Smooth muscle cell (in vitro differentiated cells): ENCODE data around the gene REV1. TPM values are rescaled to one million over a fixed set of nuclear protein-coding genes. Genes with fewer than 3 reads are reported as not detected.
"Not testable (repeated sequence)": the region's sequence is repeated elsewhere in the genome, so short reads cannot be mapped to it uniquely, and the experiment has no call there.

Experiments
- DNase-seq: peaks from one replicate; lab custom pipeline; 2025; ENCODE audit not compliant: unreplicated experiment; lab: John Stamatoyannopoulos, UW
- H2AFZ ChIP-seq: fragments of 200-600 bp; sonication (generic); 2 replicates; pipeline ENCODE4 v1.6.0; 2016; ENCODE audit warnings: antibody characterized with exemption, low read depth, mild to moderate bottlenecking
- H3F3A ChIP-seq: fragments of 200-600 bp; sonication (generic); 2 replicates; pipeline ENCODE4 v1.6.0; 2017; ENCODE audit warnings: antibody characterized with exemption, low read depth
- H3K27ac ChIP-seq: fragments of 200-600 bp; sonication (generic); 2 replicates; pipeline ENCODE4 v1.5.1; 2016; ENCODE audit warnings: low read depth, mild to moderate bottlenecking
- H3K27me3 ChIP-seq: fragments of 200-600 bp; sonication (generic); 2 replicates; pipeline ENCODE4 v1.6.1; 2016; ENCODE audit warnings: low read depth, mild to moderate bottlenecking
- H3K36me3 ChIP-seq: fragments of 200-600 bp; sonication (generic); 2 replicates; pipeline ENCODE4 v1.5.1; 2016; ENCODE audit warnings: low read depth
- H3K4me1 ChIP-seq: fragments of 200-600 bp; sonication (generic); 2 replicates; pipeline ENCODE4 v1.5.1; 2016; ENCODE audit warnings: low read depth
- H3K4me2 ChIP-seq: fragments of 200-600 bp; sonication (generic); 2 replicates; pipeline ENCODE4 v1.6.0; 2016; ENCODE audit warnings: mild to moderate bottlenecking
- H3K4me3 ChIP-seq: fragments of 200-600 bp; sonication (generic); 2 replicates; pipeline ENCODE4 v1.5.1; 2016; ENCODE audit warnings: mild to moderate bottlenecking
- H3K79me2 ChIP-seq: fragments of 200-600 bp; sonication (generic); 2 replicates; pipeline ENCODE4 v1.6.0; 2016; ENCODE audit warnings: low read depth, mild to moderate bottlenecking
- H3K9ac ChIP-seq: fragments of 200-600 bp; sonication (generic); 2 replicates; pipeline ENCODE4 v1.6.0; 2016; ENCODE audit warnings: low read depth
- H3K9me3 ChIP-seq: fragments of 200-600 bp; sonication (generic); replicated peaks from 2 replicates; pipeline ENCODE4 v1.5.1; 2016; ENCODE audit warnings: low read depth
- H4K20me1 ChIP-seq: fragments of 200-600 bp; sonication (generic); 2 replicates; pipeline ENCODE4 v1.6.0; 2016; ENCODE audit warnings: low read depth
- CTCF ChIP-seq: fragments of 200-600 bp; sonication (generic); IDR thresholded peaks from 2 replicates; pipeline ENCODE4 v1.5.1; 2017; ENCODE audit warnings: borderline replicate concordance, mild to moderate bottlenecking, antibody characterized with exemption; ENCODE audit not compliant: insufficient read depth, poor library complexity, severe bottlenecking
- WGBS: methylation state at CpG from one replicate; pipeline ENCODE4 v1.1.7; 2016; ENCODE audit warnings: low lambda C conversion rate; 5-methylcytosine and 5-hydroxymethylcytosine counted together
- polyA plus RNA-seq: library from polyadenylated mRNA; unstranded; fragments of >200 nt; fragmentation: Nextera tagmentation; extraction: Ambion mirVana; gene quantifications from 2 replicates; pipeline ENCODE4 v1.2.1, GENCODE V29; 2016
- total RNA-seq: library from RNA; depleted of rRNA; stranded (reverse); fragments of >200 nt; gene quantifications from 2 replicates; pipeline ENCODE4 v1.2.3, GENCODE V29; 2014

REV1 gene
- total and polyA plus RNA-seq, 2 experiments from 2014 or later, result 9.5 to 20.6 TPM

- Histone ChIP-seq H3K4me3 (no peak overlapping the region), H4K20me1 (no peaks in the 10 kb centered on the region), H3K79me2 (no peaks in the 10 kb centered on the region), H3K4me1 (no peaks in the 10 kb centered on the region), H3K4me2 (no peak overlapping the region), H2AFZ (no peak overlapping the region), H3K27ac (no peak overlapping the region), H3K36me3 (no peaks in the 10 kb centered on the region), H3K9ac (no peak overlapping the region), H3K9me3 (no peaks in the 10 kb centered on the region), H3F3A (no peaks in the 10 kb centered on the region), H3K27me3 (peaks cover 4% of the 10 kb centered on the region)
- DNase-seq, result no peak
- WGBS, result 72% methylated on average over 4 of the region's 4 CpGs
- TF ChIP-seq CTCF, result no peak
Observed at GRCh38 chr2:99504844-99505584, 15.2 kb upstream of the REV1 start.

GRCh38 chr2:99503662-99504416 is 14.0 kb upstream of the REV1 start:
- H3K79me2 ChIP-seq, H3K36me3 ChIP-seq, DNase-seq, H3K4me1 ChIP-seq, H3K27me3 ChIP-seq, H3F3A ChIP-seq, H3K4me3 ChIP-seq, H3K9me3 ChIP-seq, H3K4me2 ChIP-seq, H4K20me1 ChIP-seq, H2AFZ ChIP-seq: not testable (repeated sequence)
- WGBS, result 89% methylated on average over 8 of the region's 8 CpGs
- Histone ChIP-seq H3K27ac (peak overlapping the region; percentile 45), H3K9ac (peak overlapping the region; percentile 23)

- H3F3A ChIP-seq, result no peaks in the 10 kb centered on the region
- no peaks in the 10 kb centered on the region for H3K36me3 ChIP-seq
- no peak overlapping the region for H3K4me2 ChIP-seq
- H3K27ac ChIP-seq, result no peak overlapping the region
- no peak overlapping the region for H3K9ac ChIP-seq
- no peak for TF ChIP-seq CTCF
- H3K4me3 ChIP-seq, result no peak overlapping the region
- no peak overlapping the region for H2AFZ ChIP-seq
- H3K4me1 ChIP-seq, result no peaks in the 10 kb centered on the region
- H3K27me3 ChIP-seq, result no peaks in the 10 kb centered on the region
- no peak for DNase-seq
- no peaks in the 10 kb centered on the region for H3K79me2 ChIP-seq
- H4K20me1 ChIP-seq, result no peaks in the 10 kb centered on the region
- WGBS, result 98% methylated on average over 2 of the region's 2 CpGs
- no peaks in the 10 kb centered on the region for H3K9me3 ChIP-seq
Observed at GRCh38 chr2:99496021-99496420, 6.2 kb upstream of the REV1 start.

GRCh38 chr2:99495115-99495860 is 5.5 kb upstream of the REV1 start:
- H3K4me3 ChIP-seq, result no peak overlapping the region
- no peaks in the 10 kb centered on the region for H3K9me3 ChIP-seq
- no peak overlapping the region for H3K27ac ChIP-seq
- 95% methylated on average over 4 of the region's 4 CpGs for WGBS
- no peaks in the 10 kb centered on the region for H3K36me3 ChIP-seq
- no peak for DNase-seq
- H3K4me1 ChIP-seq, result no peaks in the 10 kb centered on the region
- no peaks in the 10 kb centered on the region for H3K27me3 ChIP-seq
- no peak for TF ChIP-seq CTCF
- H3K4me2 ChIP-seq, result no peak overlapping the region
- no peaks in the 10 kb centered on the region for H3K79me2 ChIP-seq
- no peak overlapping the region for H2AFZ ChIP-seq
- H4K20me1 ChIP-seq, result no peaks in the 10 kb centered on the region
- no peaks in the 10 kb centered on the region for H3F3A ChIP-seq
- H3K9ac ChIP-seq, result no peak overlapping the region
